ENCODE data around the gene USP13. TPM values are rescaled to one million over a fixed set of nuclear protein-coding genes. Genes with fewer than 3 reads are reported as not detected.

The USP13 gene
- total and polyA plus RNA-seq, 4 donors, result 2.4 to 7.3 (median 4.2) TPM

DNA sequence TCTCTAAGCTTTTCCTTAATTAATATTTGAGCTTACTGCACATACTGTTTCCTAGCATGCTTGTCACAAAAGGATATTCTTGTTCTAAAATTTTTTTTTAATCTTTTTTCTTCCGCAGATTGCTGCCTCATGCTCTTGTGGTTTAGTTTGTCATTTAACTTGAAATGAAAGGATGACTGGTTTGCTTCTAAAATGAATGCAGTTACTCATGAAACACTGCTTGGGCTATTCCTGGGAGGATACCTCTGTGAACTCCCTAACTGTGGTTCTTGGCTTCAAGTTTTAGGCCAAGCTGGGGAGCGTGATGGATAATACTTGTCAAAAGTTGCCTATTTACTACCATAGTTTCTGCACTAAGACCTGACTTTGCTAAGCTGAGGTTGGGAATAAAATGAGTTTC, 64.0 kb downstream of the USP13 start (continued):
- TF ChIP-seq, protein P1, sequence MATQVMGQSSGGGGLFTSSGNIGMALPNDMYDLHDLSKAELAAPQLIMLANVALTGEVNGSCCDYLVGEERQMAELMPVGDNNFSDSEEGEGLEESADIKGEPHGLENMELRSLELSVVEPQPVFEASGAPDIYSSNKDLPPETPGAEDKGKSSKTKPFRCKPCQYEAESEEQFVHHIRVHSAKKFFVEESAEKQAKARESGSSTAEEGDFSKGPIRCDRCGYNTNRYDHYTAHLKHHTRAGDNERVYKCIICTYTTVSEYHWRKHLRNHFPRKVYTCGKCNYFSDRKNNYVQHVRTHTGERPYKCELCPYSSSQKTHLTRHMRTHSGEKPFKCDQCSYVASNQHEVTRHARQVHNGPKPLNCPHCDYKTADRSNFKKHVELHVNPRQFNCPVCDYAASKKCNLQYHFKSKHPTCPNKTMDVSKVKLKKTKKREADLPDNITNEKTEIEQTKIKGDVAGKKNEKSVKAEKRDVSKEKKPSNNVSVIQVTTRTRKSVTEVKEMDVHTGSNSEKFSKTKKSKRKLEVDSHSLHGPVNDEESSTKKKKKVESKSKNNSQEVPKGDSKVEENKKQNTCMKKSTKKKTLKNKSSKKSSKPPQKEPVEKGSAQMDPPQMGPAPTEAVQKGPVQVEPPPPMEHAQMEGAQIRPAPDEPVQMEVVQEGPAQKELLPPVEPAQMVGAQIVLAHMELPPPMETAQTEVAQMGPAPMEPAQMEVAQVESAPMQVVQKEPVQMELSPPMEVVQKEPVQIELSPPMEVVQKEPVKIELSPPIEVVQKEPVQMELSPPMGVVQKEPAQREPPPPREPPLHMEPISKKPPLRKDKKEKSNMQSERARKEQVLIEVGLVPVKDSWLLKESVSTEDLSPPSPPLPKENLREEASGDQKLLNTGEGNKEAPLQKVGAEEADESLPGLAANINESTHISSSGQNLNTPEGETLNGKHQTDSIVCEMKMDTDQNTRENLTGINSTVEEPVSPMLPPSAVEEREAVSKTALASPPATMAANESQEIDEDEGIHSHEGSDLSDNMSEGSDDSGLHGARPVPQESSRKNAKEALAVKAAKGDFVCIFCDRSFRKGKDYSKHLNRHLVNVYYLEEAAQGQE (IDR thresholded peaks at IDR 0.05), result no peak
- TF ChIP-seq FOXA1 (IDR thresholded peaks at IDR 0.05), result no peak
- TF ChIP-seq, protein P2, sequence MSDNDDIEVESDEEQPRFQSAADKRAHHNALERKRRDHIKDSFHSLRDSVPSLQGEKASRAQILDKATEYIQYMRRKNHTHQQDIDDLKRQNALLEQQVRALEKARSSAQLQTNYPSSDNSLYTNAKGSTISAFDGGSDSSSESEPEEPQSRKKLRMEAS (IDR thresholded peaks at IDR 0.05), result no peak

DNA sequence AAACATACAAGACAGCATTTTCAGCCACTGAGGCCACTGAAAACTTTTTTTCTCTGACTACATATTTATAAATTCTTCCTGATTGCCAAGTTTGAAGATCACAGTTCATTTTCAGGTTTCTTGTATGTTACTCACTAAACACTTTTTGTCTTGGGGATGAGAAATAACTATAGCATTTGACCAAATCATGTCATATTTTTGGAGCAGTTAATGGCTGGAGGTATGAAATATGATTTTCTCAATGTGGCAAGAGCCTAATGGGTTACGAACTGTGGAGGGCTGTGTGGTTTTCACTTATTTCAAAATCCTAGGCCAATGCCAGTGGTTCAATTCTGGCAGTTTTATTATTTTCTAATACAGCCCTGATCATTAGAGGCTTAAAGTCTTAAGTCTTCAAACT, 64.4 kb downstream of the USP13 start:
- DNase-seq (ENCODE audit: low spot score), result no peak
- no peak overlapping the region for H3K27ac ChIP-seq (ENCODE audit: low read depth in 1 of 2, low read length in 2 of 2)
- H3K9me3 ChIP-seq (ENCODE audit: control insufficient read depth in 4 of 4, low read length in 3 of 4), result no peaks in the 10 kb centered on the region
- H3K27me3 ChIP-seq (ENCODE audit: control insufficient read depth in 4 of 4, insufficient read depth in 4 of 4, low read length in 3 of 4), result no peaks in the 10 kb centered on the region
- H3K4me1 ChIP-seq (ENCODE audit: control insufficient read depth in 4 of 4, insufficient read depth in 4 of 4, low read length in 3 of 4), result no peaks in the 10 kb centered on the region
- H3K9ac ChIP-seq (ENCODE audit: low read depth in 1 of 2, low read length in 2 of 2), result no peak overlapping the region
- WGBS, result 89% methylated on average over 1 of the region's 1 CpG
- H3K36me3 ChIP-seq (ENCODE audit: control insufficient read depth in 4 of 4, insufficient read depth in 3 of 4, low read depth in 1 of 4, low read length in 3 of 4), result peaks cover 3 to 4% (median 3%) of the 10 kb centered on the region in 4 donors
- TF ChIP-seq, protein P2 (IDR thresholded peaks at IDR 0.05), result no peak
- TF ChIP-seq NR2F2 (IDR thresholded peaks at IDR 0.05) (no peak), SP1 (IDR thresholded peaks at IDR 0.05) (no peak), RXRA (IDR thresholded peaks at IDR 0.05) (no peak), RAD21 (IDR thresholded peaks at IDR 0.05) (no peak), EGR1 (IDR thresholded peaks at IDR 0.05; ENCODE audit: low read depth in 2 of 2) (no peak), FOXA1 (IDR thresholded peaks at IDR 0.05) (no peak), TAF1 (conservative IDR thresholded peaks at IDR 0.05) (no peak), FOXA2 (IDR thresholded peaks at IDR 0.05) (no peak), YY1 (IDR thresholded peaks at IDR 0.05) (no peak), HNF4A (conservative IDR thresholded peaks at IDR 0.05) (no peak)
- TF ChIP-seq, protein P3, sequence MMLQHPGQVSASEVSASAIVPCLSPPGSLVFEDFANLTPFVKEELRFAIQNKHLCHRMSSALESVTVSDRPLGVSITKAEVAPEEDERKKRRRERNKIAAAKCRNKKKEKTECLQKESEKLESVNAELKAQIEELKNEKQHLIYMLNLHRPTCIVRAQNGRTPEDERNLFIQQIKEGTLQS (IDR thresholded peaks at IDR 0.05), result no peak
- TF ChIP-seq, protein P4, sequence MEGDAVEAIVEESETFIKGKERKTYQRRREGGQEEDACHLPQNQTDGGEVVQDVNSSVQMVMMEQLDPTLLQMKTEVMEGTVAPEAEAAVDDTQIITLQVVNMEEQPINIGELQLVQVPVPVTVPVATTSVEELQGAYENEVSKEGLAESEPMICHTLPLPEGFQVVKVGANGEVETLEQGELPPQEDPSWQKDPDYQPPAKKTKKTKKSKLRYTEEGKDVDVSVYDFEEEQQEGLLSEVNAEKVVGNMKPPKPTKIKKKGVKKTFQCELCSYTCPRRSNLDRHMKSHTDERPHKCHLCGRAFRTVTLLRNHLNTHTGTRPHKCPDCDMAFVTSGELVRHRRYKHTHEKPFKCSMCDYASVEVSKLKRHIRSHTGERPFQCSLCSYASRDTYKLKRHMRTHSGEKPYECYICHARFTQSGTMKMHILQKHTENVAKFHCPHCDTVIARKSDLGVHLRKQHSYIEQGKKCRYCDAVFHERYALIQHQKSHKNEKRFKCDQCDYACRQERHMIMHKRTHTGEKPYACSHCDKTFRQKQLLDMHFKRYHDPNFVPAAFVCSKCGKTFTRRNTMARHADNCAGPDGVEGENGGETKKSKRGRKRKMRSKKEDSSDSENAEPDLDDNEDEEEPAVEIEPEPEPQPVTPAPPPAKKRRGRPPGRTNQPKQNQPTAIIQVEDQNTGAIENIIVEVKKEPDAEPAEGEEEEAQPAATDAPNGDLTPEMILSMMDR (IDR thresholded peaks at IDR 0.05; ENCODE audit: low read depth, low read length, missing input control), result no peak
- TF ChIP-seq, protein P5, sequence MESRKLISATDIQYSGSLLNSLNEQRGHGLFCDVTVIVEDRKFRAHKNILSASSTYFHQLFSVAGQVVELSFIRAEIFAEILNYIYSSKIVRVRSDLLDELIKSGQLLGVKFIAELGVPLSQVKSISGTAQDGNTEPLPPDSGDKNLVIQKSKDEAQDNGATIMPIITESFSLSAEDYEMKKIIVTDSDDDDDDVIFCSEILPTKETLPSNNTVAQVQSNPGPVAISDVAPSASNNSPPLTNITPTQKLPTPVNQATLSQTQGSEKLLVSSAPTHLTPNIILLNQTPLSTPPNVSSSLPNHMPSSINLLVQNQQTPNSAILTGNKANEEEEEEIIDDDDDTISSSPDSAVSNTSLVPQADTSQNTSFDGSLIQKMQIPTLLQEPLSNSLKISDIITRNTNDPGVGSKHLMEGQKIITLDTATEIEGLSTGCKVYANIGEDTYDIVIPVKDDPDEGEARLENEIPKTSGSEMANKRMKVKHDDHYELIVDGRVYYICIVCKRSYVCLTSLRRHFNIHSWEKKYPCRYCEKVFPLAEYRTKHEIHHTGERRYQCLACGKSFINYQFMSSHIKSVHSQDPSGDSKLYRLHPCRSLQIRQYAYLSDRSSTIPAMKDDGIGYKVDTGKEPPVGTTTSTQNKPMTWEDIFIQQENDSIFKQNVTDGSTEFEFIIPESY (IDR thresholded peaks at IDR 0.05), result no peak
- TF ChIP-seq, protein P1 (IDR thresholded peaks at IDR 0.05), result no peak
- no peak overlapping the region for H3K4me3 ChIP-seq (ENCODE audit: low read depth in 1 of 3, low read length in 3 of 3)
